ENCODE results near the gene EFNA5.

EFNA5 gene

DNA sequence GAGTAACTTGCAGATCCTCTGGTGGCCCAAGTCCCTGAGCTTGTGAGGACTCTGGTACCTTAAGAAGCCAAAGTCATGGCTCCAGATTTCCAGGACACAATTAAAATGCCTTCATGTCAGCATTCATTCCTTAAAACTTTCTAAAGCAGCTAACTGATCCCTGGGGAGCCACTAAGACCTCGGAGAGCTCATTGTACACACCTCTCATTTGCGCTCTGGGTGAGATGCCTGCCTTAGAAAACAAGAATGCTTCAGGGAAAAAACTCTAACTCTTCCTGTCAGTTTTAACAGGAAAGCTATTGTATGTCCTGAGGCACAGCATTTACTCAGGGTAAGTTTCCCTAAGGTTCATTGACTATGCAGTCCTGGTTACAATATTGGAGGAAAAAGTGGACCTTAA, 285.0 kb downstream of the EFNA5 start:
- DNase-seq, result no peak

DNA sequence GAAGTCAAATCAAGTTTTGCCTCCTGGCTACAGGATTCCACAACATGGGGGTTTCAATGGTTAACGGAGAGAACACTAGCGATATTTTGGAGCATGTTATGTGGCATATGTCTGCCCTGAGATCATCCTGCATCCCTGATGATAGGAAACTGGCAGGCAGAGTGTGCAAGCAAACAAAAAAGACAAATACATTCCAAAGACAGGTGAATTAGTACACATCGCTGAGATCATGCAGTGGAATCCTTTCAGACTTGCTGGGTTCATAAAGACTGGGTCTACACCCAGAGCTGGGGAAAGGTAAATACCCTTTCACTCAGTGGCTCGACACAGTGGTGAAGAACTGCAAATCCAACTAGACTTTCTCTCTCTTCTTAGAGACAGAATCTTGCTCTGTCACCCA, 286.5 kb downstream of the EFNA5 start:
- DNase-seq, result no peak

DNA sequence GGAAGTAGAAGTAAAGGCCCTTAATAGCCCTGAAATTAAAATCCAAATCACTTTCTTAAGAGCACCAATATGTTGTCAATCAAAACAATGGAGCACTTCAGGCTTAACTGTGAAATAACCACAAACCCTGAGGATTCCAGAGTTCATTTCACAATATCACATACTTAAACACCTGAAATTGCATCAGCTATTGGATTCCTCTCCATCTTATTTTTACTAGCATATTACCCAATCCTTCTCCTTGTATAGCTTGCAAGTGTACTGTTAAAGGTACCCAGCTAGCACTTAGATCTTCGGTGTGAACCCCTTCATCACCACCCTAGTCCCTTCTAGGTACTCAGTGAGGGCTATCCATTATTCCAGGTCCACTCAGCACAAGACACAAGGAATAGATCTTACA, 287.3 kb downstream of the EFNA5 start:
- DNase-seq, result no peak

DNA sequence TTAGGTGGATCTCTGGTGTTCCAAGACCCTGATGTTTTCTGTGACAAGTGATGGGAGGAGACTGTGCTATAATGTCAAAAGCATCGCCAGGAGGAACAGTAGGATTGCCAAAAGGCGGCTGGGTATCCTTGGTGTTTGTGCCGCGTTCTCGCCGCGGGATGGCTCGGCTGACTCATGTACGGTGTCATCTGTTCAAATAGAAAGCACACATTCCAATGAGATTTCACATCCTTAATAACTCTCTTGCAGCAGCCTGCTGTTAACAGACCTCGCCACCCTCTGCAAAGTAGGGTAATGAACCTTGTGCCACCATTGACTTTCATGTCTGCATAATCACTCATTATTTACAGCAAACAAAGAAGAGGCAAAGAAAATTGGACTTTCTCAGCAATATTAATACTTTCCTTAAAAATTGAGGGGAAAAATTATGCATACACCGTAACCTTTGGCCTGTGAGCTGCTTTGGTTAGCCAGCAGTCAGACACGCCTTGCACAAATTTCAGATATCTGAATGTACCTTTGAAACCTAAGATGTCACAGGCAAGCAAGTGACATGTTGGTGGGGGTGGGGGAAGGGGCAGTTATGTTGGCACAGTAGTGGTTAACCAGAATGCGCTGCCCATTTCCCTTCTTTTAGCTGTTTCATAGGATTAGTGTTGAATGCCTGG, 289.4 kb downstream of the EFNA5 start:
- DNase-seq, result no peak

DNA sequence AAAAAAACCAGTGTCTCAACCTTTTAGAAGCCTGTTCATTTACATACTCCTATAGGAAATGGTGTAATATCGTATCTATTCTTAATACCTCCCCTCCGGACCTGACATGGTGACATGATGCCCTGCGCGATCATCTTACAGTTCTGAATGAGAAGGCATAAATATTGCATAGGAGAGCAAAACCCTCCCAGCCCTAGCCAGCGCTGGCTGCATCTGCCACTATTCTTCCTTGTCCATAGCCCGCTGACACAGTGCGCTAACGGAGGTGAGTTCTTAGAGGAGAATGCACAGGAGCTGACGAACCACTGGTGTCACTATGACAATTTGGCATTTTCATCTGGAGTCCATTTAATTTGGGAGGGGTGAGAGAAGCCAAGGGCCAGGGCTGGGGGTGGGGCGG, 290.1 kb downstream of the EFNA5 start:
- no peak for DNase-seq

DNA sequence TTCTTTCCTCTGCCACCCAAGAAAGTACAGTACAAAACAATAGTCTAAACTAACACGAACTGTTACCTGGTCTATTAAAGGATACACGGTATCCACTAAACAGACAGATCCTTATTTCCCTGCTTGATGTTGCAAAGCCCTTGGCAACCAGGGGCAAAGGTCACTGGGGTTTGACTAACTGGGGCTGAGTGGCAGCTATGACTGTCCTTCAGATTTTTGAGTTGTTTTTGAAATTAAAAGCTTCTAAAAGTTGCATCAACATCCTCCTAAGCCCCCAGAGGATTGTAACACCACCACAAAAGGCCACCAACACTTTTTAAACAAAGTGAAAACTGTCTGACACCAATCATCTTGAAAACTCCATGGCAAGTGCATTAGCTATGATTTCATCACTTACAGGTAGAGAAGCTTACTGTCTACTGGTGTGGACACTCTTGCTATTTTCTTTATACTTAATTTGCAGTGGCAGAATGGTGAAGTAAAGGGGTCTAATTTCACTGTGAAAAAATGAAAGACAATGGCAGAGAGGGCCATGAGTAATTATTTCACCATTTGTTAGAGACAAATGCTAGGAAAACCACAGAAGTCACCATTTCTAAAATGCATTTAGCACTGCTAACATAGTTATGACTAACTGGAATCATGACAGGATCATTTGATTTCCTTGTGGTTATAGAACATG, 292.4 kb downstream of the EFNA5 start:
- DNase-seq, result no peak

DNA sequence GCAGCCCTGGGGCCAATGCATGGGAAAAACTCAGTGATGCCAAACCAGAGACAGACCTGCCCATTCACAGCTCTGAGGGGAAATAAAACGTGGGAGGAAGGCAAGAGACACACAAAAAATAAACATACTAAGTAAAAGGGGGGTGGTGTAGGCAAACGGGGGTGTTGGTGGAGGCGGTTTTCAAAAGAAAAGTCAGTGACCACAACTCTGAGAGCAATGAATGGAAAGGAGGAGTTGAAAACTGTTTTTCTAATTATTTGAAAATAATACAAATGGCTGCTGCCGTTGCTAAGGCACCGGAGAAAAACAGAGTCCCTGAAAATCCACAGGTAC, 293.5 kb downstream of the EFNA5 start:
- no peak for DNase-seq

DNA sequence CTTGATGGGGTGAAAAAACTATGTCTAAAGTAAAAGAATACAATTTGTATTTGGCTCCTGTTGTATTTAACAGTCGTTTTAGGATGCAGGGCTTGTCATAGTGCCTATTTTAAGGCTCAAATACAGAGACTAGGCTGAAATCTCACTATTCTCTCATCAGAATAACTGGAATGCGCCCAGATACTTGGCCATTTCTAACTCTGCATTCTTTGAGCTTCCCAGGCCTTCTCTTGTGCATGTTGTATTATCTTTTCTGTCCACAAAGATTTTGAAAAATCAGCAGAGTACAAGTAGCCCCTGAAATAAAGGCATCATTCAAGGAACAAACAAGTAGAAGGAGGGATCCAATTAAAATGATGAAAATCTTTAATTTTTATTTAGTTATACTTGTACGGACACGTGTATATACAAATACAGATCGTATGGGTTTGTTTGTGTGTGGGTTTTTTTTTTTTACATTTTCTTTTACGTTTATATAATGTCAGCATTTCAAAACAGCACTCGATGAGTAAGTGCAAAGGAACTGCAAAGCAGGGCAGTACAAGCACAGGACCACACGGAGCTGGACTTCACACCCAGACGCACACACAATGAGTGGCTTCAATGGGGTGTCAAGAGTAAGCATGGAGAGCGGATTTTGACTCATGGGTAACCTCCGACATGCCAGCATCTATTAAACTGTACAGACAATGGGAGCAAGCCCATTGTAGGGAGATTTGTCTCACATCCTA, 294.0 kb downstream of the EFNA5 start:
- DNase-seq, result no peak

DNA sequence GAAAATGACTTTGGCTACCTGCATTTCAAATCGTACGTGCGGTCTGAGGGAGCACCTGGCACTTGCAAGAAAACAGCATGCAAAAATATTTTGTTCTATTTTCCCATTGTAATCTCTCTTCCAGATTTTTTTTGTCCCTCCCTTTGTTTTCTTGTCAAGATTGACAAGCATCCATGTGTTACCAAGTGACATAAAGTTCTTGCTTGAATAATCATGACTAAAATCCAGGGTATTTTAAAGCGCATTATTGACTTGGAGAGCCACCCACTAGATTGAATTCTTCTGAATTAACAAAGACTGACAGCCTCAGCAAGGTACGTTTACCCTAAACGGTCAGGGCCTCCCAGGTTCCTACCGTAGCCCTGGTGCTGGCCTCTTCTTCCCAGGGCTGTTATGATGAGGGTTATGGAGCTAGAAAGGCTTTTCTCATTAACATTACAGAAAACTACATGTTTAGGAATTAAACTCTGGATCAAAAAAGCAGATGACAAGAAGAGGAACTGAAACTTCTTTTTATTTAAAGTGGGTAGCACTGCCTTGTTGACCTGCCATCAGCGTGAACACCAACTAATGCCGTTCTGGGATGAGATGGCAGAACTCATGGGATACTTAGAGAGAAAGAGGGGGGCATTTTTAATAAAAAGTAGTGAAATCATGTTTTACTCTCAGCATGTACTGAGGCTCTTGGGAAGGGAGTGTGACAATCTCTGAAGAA, 297.0 kb downstream of the EFNA5 start:
- DNase-seq, result no peak

DNA sequence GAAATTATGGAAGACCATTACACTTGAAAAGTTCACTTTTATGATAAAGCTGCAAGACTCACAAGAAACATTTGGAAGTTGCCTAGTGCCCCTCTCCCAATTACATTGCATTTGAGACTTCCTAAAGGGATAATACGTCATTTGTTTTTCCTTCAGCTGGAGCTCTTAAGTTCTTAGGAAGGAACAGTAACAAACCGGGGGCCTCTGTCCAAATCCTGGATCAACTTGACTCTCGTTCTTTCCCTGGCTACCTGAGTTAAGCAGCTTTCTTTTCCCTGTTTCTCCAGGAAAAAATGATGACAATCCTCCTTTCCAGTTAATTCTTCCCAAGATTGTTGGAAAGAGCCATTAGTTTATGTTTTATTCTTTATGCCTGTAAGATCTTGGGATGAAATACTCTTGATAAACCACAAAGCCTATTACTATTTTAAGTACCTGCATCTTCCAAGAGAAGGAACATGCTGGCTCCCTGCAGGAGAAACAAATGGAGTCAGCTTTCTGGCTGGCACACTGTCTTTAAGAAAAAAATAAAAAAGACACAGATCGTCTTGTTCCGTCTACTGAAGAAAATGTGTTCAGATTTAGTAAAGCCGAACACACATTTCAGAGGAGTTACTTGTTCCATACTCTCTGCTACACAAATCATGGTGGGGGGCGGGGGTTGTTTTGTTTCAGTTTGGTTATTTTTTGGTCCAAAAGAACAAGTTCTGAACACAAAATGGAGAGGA, 297.9 kb downstream of the EFNA5 start:
- no peak for DNase-seq

DNA sequence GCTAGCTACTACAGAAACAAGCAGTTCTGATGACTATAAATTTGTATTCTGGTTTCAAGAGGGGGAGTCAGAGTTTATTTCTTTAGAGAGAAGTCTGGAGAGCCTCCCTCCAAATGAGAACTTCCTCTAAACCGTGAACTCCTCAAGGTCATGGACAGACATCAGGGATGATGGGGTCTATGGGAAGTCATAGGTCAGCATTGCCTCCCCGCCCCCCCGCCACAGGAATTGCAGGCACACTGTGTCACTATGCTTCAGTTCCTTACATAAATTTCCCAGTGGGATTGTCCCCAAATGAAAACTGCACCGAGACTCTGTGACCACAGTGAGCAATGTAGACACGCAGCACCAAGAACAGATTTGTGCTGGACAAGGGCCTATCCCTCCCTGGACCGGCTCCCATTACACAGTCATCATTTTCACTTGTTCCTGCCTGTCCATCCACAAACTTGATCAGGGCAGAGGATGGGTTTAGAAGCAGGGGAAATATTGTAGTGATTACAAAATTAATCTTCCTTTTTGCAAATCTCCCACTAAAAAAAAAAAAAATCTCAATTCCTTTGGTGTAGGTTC, 300.3 kb downstream of the EFNA5 start:
- DNase-seq, result no peak

DNA sequence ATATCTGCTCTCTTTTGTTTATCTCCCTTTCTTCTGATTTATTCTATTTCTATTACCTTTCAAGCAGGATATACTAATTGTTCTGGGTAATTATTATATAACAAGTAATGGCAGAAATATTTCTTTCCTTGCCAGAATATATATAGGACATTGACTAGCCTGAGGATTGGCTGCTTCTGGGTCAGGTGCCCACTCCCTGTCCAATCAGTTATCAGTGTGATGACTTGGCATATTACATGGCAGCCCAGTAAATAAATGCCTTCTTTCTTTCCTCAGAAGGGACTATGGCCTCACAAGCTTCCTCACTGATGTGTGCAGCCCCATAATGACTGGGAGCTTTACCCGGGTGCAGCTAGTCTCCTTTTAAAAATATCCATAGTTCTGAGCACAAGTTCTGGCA, 301.1 kb downstream of the EFNA5 start:
- no peak for DNase-seq

DNA sequence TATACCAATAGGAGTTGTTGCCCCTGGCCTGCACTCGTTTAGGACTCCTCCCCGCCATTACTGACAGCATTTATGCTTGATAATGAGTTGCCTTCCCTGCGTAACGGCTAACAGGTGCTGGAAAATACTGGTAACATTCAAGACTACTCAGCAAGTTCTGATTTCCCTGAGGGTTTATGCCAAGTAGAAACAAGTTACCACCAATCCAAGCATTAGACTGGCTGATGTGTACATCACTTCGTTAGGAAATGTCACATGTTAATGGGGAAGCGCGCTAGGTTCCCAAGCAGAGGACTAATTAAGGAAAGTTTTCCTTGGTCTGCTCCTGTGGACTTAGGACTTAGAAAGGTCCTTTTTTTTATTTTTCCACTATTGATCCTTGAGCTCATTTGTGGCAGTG, 302.1 kb downstream of the EFNA5 start:
- DNase-seq, result no peak

DNA sequence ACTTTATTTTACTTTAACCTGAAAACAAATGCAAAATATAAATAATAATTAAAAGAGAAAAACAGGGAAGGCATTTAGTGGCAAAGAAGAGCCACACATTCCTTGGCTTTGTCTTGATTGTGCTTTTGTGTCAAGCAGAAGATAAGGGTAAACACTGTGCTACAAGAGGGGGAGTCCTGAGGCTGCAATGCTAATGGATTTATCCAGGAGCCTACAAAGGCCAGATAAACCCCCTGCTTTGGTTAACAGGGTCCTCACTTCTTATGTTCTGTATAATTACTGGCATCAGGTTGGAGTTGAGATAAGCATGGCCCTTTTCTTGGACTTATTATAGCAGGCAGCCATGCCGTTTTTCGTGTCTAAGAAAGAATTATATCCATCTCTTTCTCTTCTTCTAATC, 302.8 kb downstream of the EFNA5 start:
- no peak for DNase-seq

DNA sequence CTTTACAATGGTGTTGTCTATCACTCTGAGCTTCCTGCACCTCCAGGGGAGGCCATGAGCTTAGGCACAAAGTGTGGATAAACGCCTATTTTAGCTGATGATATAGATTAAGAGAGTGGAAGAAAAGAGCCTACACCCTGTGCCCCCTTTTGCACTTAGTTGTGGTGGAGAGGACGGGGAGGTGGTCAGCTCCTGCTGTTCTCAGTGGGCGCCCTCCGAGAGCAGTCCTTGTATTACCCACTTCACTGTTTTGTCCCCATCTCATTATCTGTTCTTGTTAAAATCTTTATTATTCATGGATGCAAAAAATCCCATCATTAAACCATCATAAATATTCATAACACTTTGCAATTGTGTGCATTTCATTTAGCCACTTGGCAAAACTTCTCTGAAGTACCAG, 303.3 kb downstream of the EFNA5 start:
- DNase-seq, result no peak

DNA sequence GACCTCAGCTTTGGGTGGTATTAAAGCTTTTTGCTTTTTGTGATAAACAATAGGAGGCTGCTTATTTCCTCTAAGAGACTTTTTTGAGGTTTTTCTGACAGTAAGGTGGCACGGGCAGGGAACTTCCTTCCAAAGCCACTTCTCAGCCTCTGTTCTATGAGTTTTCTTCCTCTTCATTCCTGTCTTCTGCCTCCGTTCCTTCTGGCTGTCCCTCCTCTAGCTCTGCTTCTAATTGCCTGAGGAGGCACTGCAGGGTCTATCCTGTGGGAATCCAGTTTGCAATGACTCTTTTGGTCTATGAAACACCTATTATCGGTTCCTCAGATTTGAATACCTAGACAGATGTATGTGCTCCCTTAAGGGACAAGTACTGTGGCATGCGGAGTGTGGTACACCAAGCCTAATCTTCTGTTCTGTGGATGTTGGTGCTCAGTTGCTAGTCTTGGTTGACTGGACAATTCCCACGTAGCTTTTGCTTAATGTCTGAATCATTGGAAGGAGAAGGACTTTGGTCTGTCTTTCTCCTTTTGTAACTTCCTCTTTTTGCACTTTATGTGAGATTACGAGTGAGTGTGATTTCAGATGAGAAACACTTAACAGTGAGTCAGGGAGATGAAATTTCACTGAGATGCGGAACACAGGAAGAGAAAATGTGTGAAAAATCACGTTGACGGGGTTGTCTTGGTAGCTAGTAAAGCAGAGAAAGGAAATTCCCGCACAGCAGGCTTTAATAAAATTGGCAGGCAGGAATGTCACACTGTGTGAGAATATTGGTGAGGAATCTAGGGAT, 305.2 kb downstream of the EFNA5 start:
- DNase-seq, result peak; percentile 21

DNA sequence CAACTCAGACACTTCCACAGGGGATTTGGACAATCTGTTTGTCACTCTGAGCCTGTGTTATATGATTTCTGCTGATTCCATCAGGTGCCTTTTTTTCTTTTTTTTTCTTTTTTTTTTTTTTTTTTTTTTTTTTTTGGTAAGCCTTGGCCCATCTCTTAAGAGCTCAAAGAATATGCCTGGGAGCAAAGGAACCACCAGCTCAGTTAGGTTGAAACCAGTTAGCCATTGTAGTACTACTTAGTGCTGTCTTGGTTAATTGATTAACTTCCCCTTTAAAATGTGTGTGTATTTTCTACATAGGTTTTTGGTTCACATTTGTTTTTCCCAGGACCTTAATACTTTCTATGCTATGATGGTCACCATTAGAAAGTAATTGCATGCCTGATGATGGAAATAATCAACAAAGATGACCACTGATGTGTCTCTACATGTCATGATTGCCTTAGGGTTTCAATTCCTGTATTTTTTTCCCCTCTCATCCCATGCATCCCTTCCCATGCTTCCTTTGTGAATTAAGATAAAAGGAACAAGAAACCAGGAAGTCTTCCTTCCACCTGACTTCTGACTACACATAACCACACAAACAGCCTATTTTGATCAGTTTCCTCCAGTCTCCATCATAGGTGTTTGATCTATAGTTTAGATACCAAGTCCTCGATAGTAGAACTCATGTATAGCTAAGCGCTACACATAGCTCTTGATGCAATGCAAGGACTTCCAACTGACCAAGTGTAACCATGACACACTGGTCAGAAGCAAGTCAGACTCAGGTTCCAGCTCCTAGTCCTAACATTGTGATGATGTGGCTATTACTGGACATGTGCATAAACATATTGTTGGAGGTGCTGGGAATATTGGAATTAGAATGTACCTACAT, 306.1 kb downstream of the EFNA5 start:
- DNase-seq, result no peak

DNA sequence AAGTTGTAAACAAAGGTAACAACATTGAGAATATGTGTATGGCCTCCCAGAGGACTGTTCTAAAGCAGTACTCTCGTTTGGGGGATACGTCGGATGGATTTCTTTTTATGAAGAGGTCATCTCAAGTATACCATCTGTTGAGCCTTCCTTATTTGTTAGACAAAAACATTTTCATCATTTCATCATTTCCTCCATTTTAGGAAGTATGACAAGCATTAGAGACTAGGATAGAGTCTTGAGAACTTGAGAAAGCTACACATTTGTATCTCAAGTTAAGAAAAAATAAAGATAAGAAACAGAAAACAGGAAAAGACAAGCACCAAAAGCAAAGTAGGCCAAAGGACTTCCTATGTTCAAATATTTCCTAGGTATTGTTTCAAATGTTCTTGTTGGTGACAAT, 307.0 kb downstream of the EFNA5 start:
- no peak for DNase-seq

DNA sequence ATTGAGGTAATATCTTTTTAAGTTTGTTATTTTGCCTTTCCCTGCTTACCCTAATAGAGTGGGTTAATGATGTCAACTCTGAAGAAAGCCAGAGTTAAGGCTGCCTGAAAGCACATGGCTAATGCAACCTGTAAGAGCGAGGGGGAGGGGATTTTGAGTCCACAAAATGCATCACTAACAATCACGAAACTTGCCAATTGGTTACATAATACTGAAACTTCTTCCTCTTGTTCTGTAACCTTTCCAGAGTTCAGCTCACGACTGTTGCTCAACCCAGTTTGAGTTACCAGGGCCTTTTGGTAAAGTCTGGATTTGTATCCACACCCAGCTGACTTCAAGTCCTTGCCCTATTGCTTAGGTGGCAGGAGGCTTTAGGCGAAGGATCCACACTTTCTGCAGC, 308.8 kb downstream of the EFNA5 start:
- DNase-seq, result peak; percentile 67

DNA sequence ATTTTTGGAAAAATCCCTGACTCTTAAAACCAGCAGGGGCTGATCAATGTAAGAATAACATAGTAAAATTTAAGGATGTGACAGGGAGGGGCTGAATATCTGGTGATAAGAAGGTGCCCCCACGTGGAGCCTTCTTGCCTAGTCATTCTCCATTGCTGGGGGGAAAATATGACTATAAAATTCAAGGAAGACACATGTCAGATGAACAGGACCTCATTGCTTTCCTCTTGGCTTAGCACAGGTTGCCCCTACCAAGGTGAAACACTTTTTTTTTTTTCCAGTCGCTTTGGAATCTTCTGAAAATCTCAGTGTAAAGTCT, 310.9 kb downstream of the EFNA5 start:
- no peak for DNase-seq

All from CD4-positive, alpha-beta T cell treated with Interleukin-15 for 1 hour (primary cell).